KBM-7 (cell line): ENCODE measurements around the gene GSDMA.
"Not testable (repeated sequence)": the region's sequence is repeated elsewhere in the genome, so short reads cannot be mapped to it uniquely, and the experiment has no call there.

Experiments used
- DNase-seq: peaks from one replicate; pipeline ENCODE4 v3.0.0-alpha.2; 2015
- in situ Hi-C: fragments of 300-500 bp; cut with MboI; formaldehyde crosslinking; loops from 2 replicates; pipeline ENCODE4 v1.14.3; 2020; ENCODE audit warnings: low sequenced_read_pairs, low pct_unique_long_range_greater_than_20kb, mixed read lengths

The GSDMA gene

GRCh38 chr17:39980351-39981206, 17.8 kb downstream of the GSDMA start, which contains the start of gene PSMD3:
PSMD3 (plus strand) TSS chr17:39980807; CDS start chr17:39980971, 164 bp downstream.
- in situ Hi-C loops, result no loop called here
- DNase-seq, result peak; percentile 100

GRCh38 chr17:39981207-39981741, 18.5 kb downstream of the GSDMA start:
- DNase-seq, result peak; percentile 7
- in situ Hi-C loops, result no loop called here

GRCh38 chr17:39981766-39982375, 19.1 kb downstream of the GSDMA start:
- DNase-seq, result peak; percentile 31
- in situ Hi-C loops, result no loop called here

- DNase-seq, result no peak
- in situ Hi-C loops, result no loop called here
These were observed 25.5 kb downstream of the GSDMA start for GRCh38 chr17:39988206-39988810.

GRCh38 chr17:39994448-39994847, 31.6 kb downstream of the GSDMA start:
- no peak for DNase-seq
- in situ Hi-C loops, result no loop called here

GRCh38 chr17:39995438-39995837, 32.6 kb downstream of the GSDMA start:
- in situ Hi-C loops, result no loop called here
- DNase-seq, result no peak

GRCh38 chr17:39996162-39996561, 33.4 kb downstream of the GSDMA start:
- in situ Hi-C loops, result no loop called here
- DNase-seq, result no peak

- in situ Hi-C loops, result no loop called here
- DNase-seq, result no peak
These were observed 34.0 kb downstream of the GSDMA start for GRCh38 chr17:39996800-39997199.

- in situ Hi-C loops, result no loop called here
- no peak for DNase-seq
These were observed 34.7 kb downstream of the GSDMA start for GRCh38 chr17:39997543-39997942.

- DNase-seq, result no peak
- in situ Hi-C loops, result no loop called here
These were observed 36.3 kb downstream of the GSDMA start for GRCh38 chr17:39999067-39999466.

GRCh38 chr17:40000161-40000560, 37.4 kb downstream of the GSDMA start:
- DNase-seq, result no peak
- in situ Hi-C loops, result no loop called here

- in situ Hi-C loops, result not testable (repeated sequence)
These were observed 38.5 kb downstream of the GSDMA start for GRCh38 chr17:40001335-40001734.

GRCh38 chr17:40004072-40004471, 41.3 kb downstream of the GSDMA start:
- DNase-seq, result no peak
- in situ Hi-C loops, result no loop called here

More at GRCh38 chr17:40001335-40001734, 38.5 kb downstream of the GSDMA start:
- not testable (repeated sequence) for DNase-seq

- DNase-seq, result no peak
- in situ Hi-C loops, result no loop called here
These were observed 41.9 kb downstream of the GSDMA start for GRCh38 chr17:40004712-40005111.

GRCh38 chr17:40005520-40005919, 42.7 kb downstream of the GSDMA start:
- DNase-seq, result no peak
- in situ Hi-C loops, result no loop called here

- DNase-seq, in situ Hi-C loops: not testable (repeated sequence)
These were observed 48.2 kb downstream of the GSDMA start for GRCh38 chr17:40010946-40011500.

- in situ Hi-C loops, DNase-seq: not testable (repeated sequence)
These were observed 49.3 kb downstream of the GSDMA start for GRCh38 chr17:40012017-40012647.

- in situ Hi-C loops, result no loop called here
- no peak for DNase-seq
These were observed 51.7 kb downstream of the GSDMA start for GRCh38 chr17:40014375-40014980.
